Left ventricle myocardium inferior (tissue), 1 donor: ENCODE measurements around the gene CCL20. TPM values are rescaled to one million over a fixed set of nuclear protein-coding genes. Genes with fewer than 3 reads are reported as not detected.

Experiments
- DNase-seq: peaks from one replicate; pipeline ENCODE4 v3.0.0-alpha.2; 2020
- H3K27ac ChIP-seq: fragments of 200-600 bp; replicated peaks from 2 replicates; pipeline ENCODE4 v1.8.0; 2021
- H3K27me3 ChIP-seq: fragments of 200-600 bp; 2 replicates; pipeline ENCODE4 v1.8.0; 2021; ENCODE audit warnings: low read depth
- H3K36me3 ChIP-seq: fragments of 200-600 bp; 2 replicates; pipeline ENCODE4 v1.8.0; 2021
- H3K4me1 ChIP-seq: fragments of 200-600 bp; 2 replicates; pipeline ENCODE4 v1.8.0; 2021
- H3K4me3 ChIP-seq: fragments of 200-600 bp; 2 replicates; pipeline ENCODE4 v1.8.0; 2021; ENCODE audit warnings: mild to moderate bottlenecking, moderate library complexity
- H3K9me3 ChIP-seq: fragments of 200-600 bp; replicated peaks from 2 replicates; pipeline ENCODE4 v1.8.0; 2021
- intact Hi-C: fragments of 100-400 bp; cut with micrococcal nuclease; formaldehyde crosslinking; loops from one replicate; pipeline ENCODE4 v1.11.0; 2022
- total RNA-seq: library from RNA; stranded (reverse); fragmentation: NEBNext Ultra II Directional; extraction: Animal tissue kit (Norgen Biotek cat#: 25700); gene quantifications from one replicate; pipeline ENCODE4 v1.2.1, GENCODE V29; 2021
- TF ChIP-seq, protein P1 (sequence below): fragments of 200-600 bp; IDR thresholded peaks from 2 replicates; pipeline ENCODE4 v1.8.0; 2021; ENCODE audit warnings: antibody characterized with exemption, mild to moderate bottlenecking, borderline replicate concordance
- donor health status: DM: no; HTN: yes; CAD: no; lungs with severe emphysema.

The CCL20 gene
- total RNA-seq, 1 donor from 2014 or later = not detected

DNA sequence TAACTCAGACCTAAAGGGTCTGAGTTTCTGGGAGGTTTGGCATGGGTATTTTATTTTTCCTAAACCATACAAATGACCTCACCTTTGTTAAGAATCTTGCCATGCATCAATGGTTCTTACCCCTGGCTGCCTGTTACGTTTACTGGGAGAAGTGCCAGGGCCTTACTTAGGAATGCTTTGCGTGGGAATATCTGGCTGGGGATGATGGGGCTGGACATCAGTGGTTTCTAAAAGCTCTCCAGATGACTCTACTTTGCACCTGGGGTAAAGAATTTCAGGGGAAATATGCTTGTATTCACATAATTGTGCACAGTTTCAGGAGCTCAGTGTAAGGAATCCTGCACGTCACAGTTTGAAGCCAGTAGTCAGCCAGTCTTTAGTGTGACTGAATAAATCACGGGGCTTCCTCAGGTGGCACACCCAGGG is 39.6 kb downstream of the CCL20 start:
- Histone ChIP-seq H3K27ac (no peak overlapping the region), H3K4me1 (no peaks in the 10 kb centered on the region), H3K36me3 (no peaks in the 10 kb centered on the region), H3K9me3 (no peaks in the 10 kb centered on the region), H3K27me3 (peaks cover 32% of the 10 kb centered on the region), H3K4me3 (no peak overlapping the region)
- intact Hi-C loops = no loop called here
- no peak for DNase-seq
- TF ChIP-seq, protein P1, sequence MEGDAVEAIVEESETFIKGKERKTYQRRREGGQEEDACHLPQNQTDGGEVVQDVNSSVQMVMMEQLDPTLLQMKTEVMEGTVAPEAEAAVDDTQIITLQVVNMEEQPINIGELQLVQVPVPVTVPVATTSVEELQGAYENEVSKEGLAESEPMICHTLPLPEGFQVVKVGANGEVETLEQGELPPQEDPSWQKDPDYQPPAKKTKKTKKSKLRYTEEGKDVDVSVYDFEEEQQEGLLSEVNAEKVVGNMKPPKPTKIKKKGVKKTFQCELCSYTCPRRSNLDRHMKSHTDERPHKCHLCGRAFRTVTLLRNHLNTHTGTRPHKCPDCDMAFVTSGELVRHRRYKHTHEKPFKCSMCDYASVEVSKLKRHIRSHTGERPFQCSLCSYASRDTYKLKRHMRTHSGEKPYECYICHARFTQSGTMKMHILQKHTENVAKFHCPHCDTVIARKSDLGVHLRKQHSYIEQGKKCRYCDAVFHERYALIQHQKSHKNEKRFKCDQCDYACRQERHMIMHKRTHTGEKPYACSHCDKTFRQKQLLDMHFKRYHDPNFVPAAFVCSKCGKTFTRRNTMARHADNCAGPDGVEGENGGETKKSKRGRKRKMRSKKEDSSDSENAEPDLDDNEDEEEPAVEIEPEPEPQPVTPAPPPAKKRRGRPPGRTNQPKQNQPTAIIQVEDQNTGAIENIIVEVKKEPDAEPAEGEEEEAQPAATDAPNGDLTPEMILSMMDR = no peak

DNA sequence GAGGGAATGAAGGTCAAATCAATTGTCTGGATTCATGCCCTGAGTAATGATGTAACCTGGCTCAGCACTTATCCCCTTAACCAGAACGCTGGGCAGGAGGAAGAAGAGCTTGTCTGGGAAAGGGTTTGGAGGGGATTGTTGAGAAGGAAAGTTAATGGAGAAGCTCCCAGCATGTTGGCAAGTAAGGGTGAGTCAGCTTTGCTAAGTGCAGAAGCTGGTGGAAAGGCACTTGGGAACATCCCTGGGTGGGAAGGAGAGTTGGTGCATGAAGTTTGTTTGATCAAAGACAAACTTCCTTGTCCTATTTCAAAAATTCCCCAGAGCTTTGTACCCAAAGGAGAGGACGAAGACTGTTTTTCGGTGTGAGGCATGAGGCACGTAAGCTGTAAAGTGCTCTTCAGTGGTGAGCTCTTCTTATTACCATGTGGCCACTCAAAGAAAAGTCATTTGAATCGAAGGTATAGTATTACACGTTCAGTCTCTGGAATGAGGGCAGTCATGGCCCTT is 40.2 kb downstream of the CCL20 start:
- no peak for DNase-seq
- Histone ChIP-seq H3K27me3 (peaks cover 32% of the 10 kb centered on the region), H3K4me3 (no peak overlapping the region), H3K27ac (no peak overlapping the region), H3K9me3 (no peaks in the 10 kb centered on the region), H3K36me3 (no peaks in the 10 kb centered on the region), H3K4me1 (no peaks in the 10 kb centered on the region)
- TF ChIP-seq, protein P1 = no peak
- intact Hi-C loops = no loop called here

DNA sequence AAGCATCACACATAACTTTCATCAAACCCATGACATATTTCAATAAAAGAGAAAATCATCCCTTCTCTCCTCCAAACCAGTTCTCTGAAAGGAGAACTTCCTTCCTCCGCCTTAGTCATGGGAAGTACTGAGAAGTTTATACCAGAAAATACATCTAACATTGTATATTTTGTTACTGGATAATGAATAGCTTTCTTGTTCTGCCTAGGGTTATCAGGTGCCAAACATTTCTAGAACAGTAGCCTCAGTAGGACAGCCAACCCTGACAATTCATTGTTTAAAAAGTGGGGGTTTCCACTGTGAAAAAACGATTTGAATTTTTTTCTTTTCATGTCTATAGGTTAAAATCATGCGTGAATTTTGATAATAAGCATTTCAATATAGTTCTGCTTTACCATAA is 41.8 kb downstream of the CCL20 start:
- H3K27ac ChIP-seq = no peak overlapping the region
- TF ChIP-seq, protein P1 = no peak
- H3K36me3 ChIP-seq = no peaks in the 10 kb centered on the region
- DNase-seq = no peak
- H3K4me3 ChIP-seq = no peak overlapping the region
- intact Hi-C loops = no loop called here
- H3K4me1 ChIP-seq = no peaks in the 10 kb centered on the region
- peaks cover 32% of the 10 kb centered on the region for H3K27me3 ChIP-seq
- no peaks in the 10 kb centered on the region for H3K9me3 ChIP-seq

DNA sequence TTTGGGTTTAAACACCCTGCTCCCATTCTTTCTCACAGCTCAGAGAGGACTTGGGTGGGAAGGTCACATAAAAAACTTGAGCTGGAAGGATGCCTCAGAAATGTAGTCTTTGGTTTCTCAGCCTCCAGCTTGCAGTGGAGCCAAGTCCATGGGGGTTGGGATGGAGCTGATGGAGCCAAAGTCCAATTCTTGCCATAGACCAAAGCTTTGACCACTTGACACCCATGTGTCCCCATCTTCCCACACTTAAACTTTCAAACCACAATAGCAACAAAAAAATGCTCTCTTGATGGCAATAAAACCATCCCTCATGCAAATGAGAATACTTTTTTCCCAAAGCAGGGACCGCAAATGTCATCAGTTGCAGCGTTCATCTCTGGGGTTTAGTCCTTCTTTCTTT is 43.1 kb downstream of the CCL20 start:
- DNase-seq = no peak
- no peak overlapping the region for H3K27ac ChIP-seq
- TF ChIP-seq, protein P1 = no peak
- no peaks in the 10 kb centered on the region for H3K36me3 ChIP-seq
- no peak overlapping the region for H3K4me3 ChIP-seq
- no peaks in the 10 kb centered on the region for H3K9me3 ChIP-seq
- H3K27me3 ChIP-seq = peaks cover 23% of the 10 kb centered on the region
- no peaks in the 10 kb centered on the region for H3K4me1 ChIP-seq
- intact Hi-C loops = no loop called here

DNA sequence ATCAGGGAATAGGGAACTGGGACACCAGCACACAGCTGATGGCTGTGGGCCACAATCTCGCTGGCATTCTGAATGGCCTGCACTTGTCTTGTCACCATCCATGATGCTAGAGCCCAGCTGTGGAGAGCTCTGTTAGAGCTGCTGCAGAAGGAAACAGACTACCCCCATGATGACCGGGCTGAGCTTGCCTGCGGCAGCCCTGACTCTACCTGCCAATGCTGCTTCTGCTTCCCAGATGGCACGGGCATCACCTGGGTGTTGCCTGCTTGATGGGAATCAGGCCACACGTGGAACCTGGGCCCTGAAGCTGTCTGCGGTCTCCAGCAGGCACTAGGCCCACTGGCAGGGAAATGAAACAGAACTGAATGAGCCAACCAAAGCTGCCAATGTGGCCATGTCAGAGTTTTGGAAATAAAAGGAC is 46.6 kb downstream of the CCL20 start:
- H3K36me3 ChIP-seq = no peaks in the 10 kb centered on the region
- intact Hi-C loops = no loop called here
- peaks cover 12% of the 10 kb centered on the region for H3K27me3 ChIP-seq
- H3K4me1 ChIP-seq = peaks cover 6% of the 10 kb centered on the region
- no peak overlapping the region for H3K27ac ChIP-seq
- no peaks in the 10 kb centered on the region for H3K9me3 ChIP-seq
- DNase-seq = no peak
- TF ChIP-seq, protein P1 = no peak
- no peak overlapping the region for H3K4me3 ChIP-seq

DNA sequence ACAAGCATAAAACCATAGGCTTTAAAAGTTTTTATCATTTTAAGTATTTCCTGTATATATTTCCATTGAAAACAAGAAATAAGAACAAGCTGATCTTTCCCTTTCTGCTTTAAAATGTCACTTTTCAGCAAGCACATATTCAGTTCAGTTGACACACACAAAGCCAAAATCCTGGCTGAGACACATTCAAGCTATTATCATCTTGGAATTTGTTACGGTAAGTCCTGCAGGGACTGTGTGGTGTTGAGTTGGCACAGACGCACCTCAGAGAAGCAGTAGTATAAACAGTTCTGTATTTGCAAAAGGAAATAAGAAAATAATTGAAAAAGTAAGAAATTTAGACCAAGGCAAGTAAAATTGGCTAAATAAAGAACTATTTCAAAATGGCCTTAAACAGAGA is 47.4 kb downstream of the CCL20 start:
- Histone ChIP-seq H3K4me1 (peaks cover 6% of the 10 kb centered on the region), H3K4me3 (no peak overlapping the region), H3K9me3 (no peaks in the 10 kb centered on the region), H3K27ac (no peak overlapping the region), H3K36me3 (no peaks in the 10 kb centered on the region), H3K27me3 (peaks cover 8% of the 10 kb centered on the region)
- TF ChIP-seq, protein P1 = no peak
- no peak for DNase-seq
- intact Hi-C loops = no loop called here
